Astrocyte (in vitro differentiated cells and primary cell): ENCODE results near the gene AP1S2. TPM values are rescaled to one million over a fixed set of nuclear protein-coding genes. Genes with fewer than 3 reads are reported as not detected.

ENCODE experiments used
- DNase-seq: peaks from one replicate; pipeline ENCODE4 v3.0.0-alpha.2; 2010; ENCODE audit warnings: low read depth
- FAIRE-seq: peaks from 2 replicates; lab custom pipeline; 2011; peaks lifted over from hg19 to GRCh38; lab: Jason Lieb, UNC
- H2AFZ ChIP-seq: 2 replicates; pipeline ENCODE4 v1.6.0; 2012; ENCODE audit warnings: low read depth, low read length, inconsistent platforms
- H3K27ac ChIP-seq: 2 replicates; pipeline ENCODE4 v1.5.1; 2011; ENCODE audit warnings: low read depth, low read length, inconsistent platforms
- H3K27me3 ChIP-seq: 2 replicates; pipeline ENCODE4 v1.6.0; 2011; ENCODE audit warnings: low read length, inconsistent platforms; ENCODE audit not compliant: insufficient read depth
- H3K36me3 ChIP-seq: 2 replicates; pipeline ENCODE4 v1.5.1; 2011; ENCODE audit warnings: low read length, inconsistent platforms; ENCODE audit not compliant: insufficient read depth
- H3K4me1 ChIP-seq: 2 replicates; pipeline ENCODE4 v1.5.1; 2011; ENCODE audit warnings: low read length, inconsistent platforms; ENCODE audit not compliant: insufficient read depth
- H3K4me2 ChIP-seq: 2 replicates; pipeline ENCODE4 v1.6.0; 2012; ENCODE audit warnings: low read length, inconsistent platforms
- H3K4me3 ChIP-seq: 2 replicates; pipeline ENCODE4 v1.5.1; 2011; ENCODE audit warnings: low read depth, mild to moderate bottlenecking, low read length, inconsistent platforms; ENCODE audit not compliant: insufficient read depth
- H3K79me2 ChIP-seq: 2 replicates; pipeline ENCODE4 v1.6.0; 2012; ENCODE audit warnings: mild to moderate bottlenecking, low read length, inconsistent platforms; ENCODE audit not compliant: insufficient read depth
- H3K9ac ChIP-seq: 2 replicates; pipeline ENCODE4 v1.6.0; 2012; ENCODE audit warnings: mild to moderate bottlenecking, low read length, inconsistent platforms
- H3K9me3 ChIP-seq: 2 replicates; pipeline ENCODE4 v1.5.1; 2012; ENCODE audit warnings: low read depth, mild to moderate bottlenecking, low read length, inconsistent platforms; ENCODE audit not compliant: insufficient read depth
- H4K20me1 ChIP-seq: 2 replicates; pipeline ENCODE4 v1.6.0; 2012; ENCODE audit warnings: low read length, inconsistent platforms; ENCODE audit not compliant: insufficient read depth
- H3K27ac Mint-ChIP-seq: one replicate; pipeline ENCODE4 v1.8.0; 2021; ENCODE audit warnings: mild to moderate bottlenecking, mixed read lengths; ENCODE audit not compliant: unreplicated experiment
- H3K27me3 Mint-ChIP-seq: one replicate; pipeline ENCODE4 v1.8.0; 2021; ENCODE audit warnings: low read depth, mixed read lengths; ENCODE audit not compliant: unreplicated experiment
- H3K36me3 Mint-ChIP-seq: one replicate; pipeline ENCODE4 v1.8.0; 2021; ENCODE audit warnings: low read depth, mixed read lengths; ENCODE audit not compliant: unreplicated experiment
- H3K4me1 Mint-ChIP-seq: one replicate; pipeline ENCODE4 v1.8.0; 2021; ENCODE audit warnings: low read depth, mixed read lengths; ENCODE audit not compliant: unreplicated experiment
- H3K4me3 Mint-ChIP-seq: one replicate; pipeline ENCODE4 v1.8.0; 2021; ENCODE audit warnings: mild to moderate bottlenecking, moderate library complexity, mixed read lengths; ENCODE audit not compliant: unreplicated experiment
- H3K9me3 Mint-ChIP-seq: one replicate; pipeline ENCODE4 v1.8.0; 2021; ENCODE audit warnings: mild to moderate bottlenecking, mixed read lengths; ENCODE audit not compliant: unreplicated experiment
- CTCF ChIP-seq: IDR thresholded peaks from 2 replicates; pipeline ENCODE4 v1.5.1; 2011; ENCODE audit warnings: low read depth, mild to moderate bottlenecking, inconsistent platforms, low read length, moderate library complexity; ENCODE audit not compliant: insufficient read depth
- EZH2 ChIP-seq: IDR thresholded peaks from 2 replicates; pipeline ENCODE4 v1.6.1; 2012; ENCODE audit warnings: mild to moderate bottlenecking, low read length, inconsistent platforms; ENCODE audit not compliant: insufficient read depth
- total RNA-seq: library from RNA; stranded (reverse); gene quantifications from 2 replicates; pipeline ENCODE4 v1.2.1, GENCODE V29; 2021

AP1S2 gene
- total RNA-seq, 1 donor from 2014 or later = 74.2 TPM

DNA sequence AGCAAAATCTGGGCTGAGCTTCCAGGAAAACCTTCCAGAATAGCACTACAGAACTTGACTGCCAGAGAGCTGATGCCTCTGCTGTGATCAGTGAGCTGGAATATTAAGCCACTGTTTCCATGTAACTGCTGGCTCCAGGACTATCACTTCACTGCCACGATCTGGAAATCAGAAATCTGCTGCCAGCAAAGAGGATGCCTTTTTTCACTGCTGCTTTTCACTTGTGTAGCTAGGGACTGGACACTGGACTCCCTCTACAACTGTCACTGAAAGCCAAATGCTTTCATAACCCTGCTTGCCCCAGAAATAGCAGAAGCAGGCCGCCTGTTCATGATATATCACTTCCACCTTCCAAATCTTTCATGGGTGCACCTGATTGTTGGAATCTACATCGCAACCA is 9.4 kb upstream of the AP1S2 start:
- H3K4me1 Mint-ChIP-seq = no peaks in the 10 kb centered on the region
- no peaks in the 10 kb centered on the region for H3K79me2 ChIP-seq
- H4K20me1 ChIP-seq = no peaks in the 10 kb centered on the region
- FAIRE-seq = no peak
- no peak overlapping the region for H3K4me2 ChIP-seq
- no peaks in the 10 kb centered on the region for H3K27me3 ChIP-seq
- TF ChIP-seq EZH2 (no peak), CTCF (no peak)
- H3K4me3 ChIP-seq = no peak overlapping the region
- no peak overlapping the region for H3K9ac ChIP-seq
- peaks cover 3% of the 10 kb centered on the region for H3K4me1 ChIP-seq
- H3K4me3 Mint-ChIP-seq = no peak overlapping the region
- H3K36me3 ChIP-seq = no peaks in the 10 kb centered on the region
- no peaks in the 10 kb centered on the region for H3K9me3 Mint-ChIP-seq
- DNase-seq = no peak
- no peak overlapping the region for H3K27ac ChIP-seq
- no peaks in the 10 kb centered on the region for H3K9me3 ChIP-seq
- H3K36me3 Mint-ChIP-seq = no peaks in the 10 kb centered on the region
- H3K27ac Mint-ChIP-seq = no peak overlapping the region
- H2AFZ ChIP-seq = no peak overlapping the region
- no peaks in the 10 kb centered on the region for H3K27me3 Mint-ChIP-seq

- FAIRE-seq (no peak), DNase-seq (no peak)
- H3K4me3 Mint-ChIP-seq = no peak overlapping the region
- no peak for TF ChIP-seq CTCF
- TF ChIP-seq EZH2 = no peak
- Histone ChIP-seq H3K27me3 (no peaks in the 10 kb centered on the region), H3K79me2 (no peaks in the 10 kb centered on the region), H3K4me2 (no peak overlapping the region), H3K27ac (no peak overlapping the region), H3K36me3 (no peaks in the 10 kb centered on the region), H3K4me3 (no peak overlapping the region), H2AFZ (no peak overlapping the region), H3K9ac (no peak overlapping the region), H4K20me1 (no peaks in the 10 kb centered on the region), H3K9me3 (no peaks in the 10 kb centered on the region), H3K4me1 (peaks cover 3% of the 10 kb centered on the region)
- no peak overlapping the region for H3K27ac Mint-ChIP-seq
- H3K36me3 Mint-ChIP-seq = no peaks in the 10 kb centered on the region
- H3K27me3 Mint-ChIP-seq = no peaks in the 10 kb centered on the region
- H3K9me3 Mint-ChIP-seq = no peaks in the 10 kb centered on the region
- peaks cover 4% of the 10 kb centered on the region for H3K4me1 Mint-ChIP-seq
Observed at GRCh38 chrX:15860921-15861320, 6.3 kb upstream of the AP1S2 start.

DNA sequence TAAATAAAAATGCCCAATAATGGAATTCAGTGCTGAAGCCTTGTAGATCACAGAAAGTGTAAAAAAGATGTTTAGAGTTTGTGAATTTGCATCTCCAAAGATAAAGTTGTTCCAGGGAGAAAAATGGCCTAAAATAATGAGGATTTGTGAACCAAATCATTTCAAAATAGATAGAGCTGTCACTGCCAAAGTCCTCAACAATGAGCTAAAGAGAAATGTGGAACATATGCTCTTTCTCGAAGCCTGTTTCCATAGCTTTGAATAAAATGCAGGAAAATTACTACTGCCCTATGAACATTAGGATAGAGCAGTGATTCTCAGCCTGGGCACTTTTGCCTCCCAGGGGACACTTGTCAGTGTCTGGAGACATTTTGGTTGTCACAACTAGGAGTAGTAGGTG is 3.4 kb upstream of the AP1S2 start:
- no peak overlapping the region for H3K27ac ChIP-seq
- Mint-ChIP-seq H3K4me3 (no peak overlapping the region), H3K36me3 (no peaks in the 10 kb centered on the region), H3K27ac (no peak overlapping the region), H3K27me3 (no peaks in the 10 kb centered on the region), H3K4me1 (peaks cover 4% of the 10 kb centered on the region), H3K9me3 (no peaks in the 10 kb centered on the region)
- H3K4me1 ChIP-seq = peaks cover 5% of the 10 kb centered on the region
- H3K79me2 ChIP-seq = peaks cover 10% of the 10 kb centered on the region
- no peak overlapping the region for H3K4me3 ChIP-seq
- H3K9ac ChIP-seq = no peak overlapping the region
- FAIRE-seq (no peak), DNase-seq (no peak)
- H3K27me3 ChIP-seq = no peaks in the 10 kb centered on the region
- H4K20me1 ChIP-seq = no peaks in the 10 kb centered on the region
- no peaks in the 10 kb centered on the region for H3K36me3 ChIP-seq
- TF ChIP-seq EZH2 (no peak), CTCF (no peak)
- H2AFZ ChIP-seq = no peak overlapping the region
- H3K4me2 ChIP-seq = no peak overlapping the region
- no peaks in the 10 kb centered on the region for H3K9me3 ChIP-seq
